ENCODE measurements around the gene AKT1S1. TPM values are rescaled to one million over a fixed set of nuclear protein-coding genes. Genes with fewer than 3 reads are reported as not detected.

AKT1S1 gene
- total RNA-seq, 2 experiments from 2014 or later = 17.5 to 19.5 TPM

DNA sequence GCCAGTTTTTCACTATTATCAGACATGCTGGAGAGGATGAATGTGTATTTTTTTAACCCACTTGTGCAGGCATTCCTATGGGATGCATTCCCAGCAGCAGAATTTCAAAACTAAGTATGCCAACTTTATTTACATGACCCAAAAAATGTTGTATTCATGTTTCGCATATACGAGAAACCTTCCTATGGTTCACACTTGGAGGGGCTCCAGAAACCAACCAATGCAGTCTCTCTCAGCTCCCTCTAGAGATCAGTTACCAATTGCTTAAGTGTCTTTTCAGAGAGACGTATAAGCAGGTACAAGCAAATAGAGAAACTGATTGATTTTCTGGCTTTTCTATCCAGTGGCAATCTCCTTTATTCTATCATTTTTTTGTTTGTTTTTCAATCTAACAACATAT, 31.7 kb downstream of the AKT1S1 start:
- intact Hi-C loops (cut with micrococcal nuclease) = no loop called here
- ATAC-seq (no peak), DNase-seq (no peak)
- H3K27ac Mint-ChIP-seq = no peak overlapping the region
- POLR2A ChIA-PET = no interaction called here
- H3K4me1 Mint-ChIP-seq (ENCODE audit: low read depth) = peaks cover 23% of the 10 kb centered on the region
- peaks cover 10% of the 10 kb centered on the region for H3K9me3 Mint-ChIP-seq
- H3K27me3 Mint-ChIP-seq = no peaks in the 10 kb centered on the region
- H3K4me3 Mint-ChIP-seq = no peak overlapping the region
- TF ChIP-seq, protein P1, sequence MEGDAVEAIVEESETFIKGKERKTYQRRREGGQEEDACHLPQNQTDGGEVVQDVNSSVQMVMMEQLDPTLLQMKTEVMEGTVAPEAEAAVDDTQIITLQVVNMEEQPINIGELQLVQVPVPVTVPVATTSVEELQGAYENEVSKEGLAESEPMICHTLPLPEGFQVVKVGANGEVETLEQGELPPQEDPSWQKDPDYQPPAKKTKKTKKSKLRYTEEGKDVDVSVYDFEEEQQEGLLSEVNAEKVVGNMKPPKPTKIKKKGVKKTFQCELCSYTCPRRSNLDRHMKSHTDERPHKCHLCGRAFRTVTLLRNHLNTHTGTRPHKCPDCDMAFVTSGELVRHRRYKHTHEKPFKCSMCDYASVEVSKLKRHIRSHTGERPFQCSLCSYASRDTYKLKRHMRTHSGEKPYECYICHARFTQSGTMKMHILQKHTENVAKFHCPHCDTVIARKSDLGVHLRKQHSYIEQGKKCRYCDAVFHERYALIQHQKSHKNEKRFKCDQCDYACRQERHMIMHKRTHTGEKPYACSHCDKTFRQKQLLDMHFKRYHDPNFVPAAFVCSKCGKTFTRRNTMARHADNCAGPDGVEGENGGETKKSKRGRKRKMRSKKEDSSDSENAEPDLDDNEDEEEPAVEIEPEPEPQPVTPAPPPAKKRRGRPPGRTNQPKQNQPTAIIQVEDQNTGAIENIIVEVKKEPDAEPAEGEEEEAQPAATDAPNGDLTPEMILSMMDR (IDR thresholded peaks at IDR 0.05) = no peak
- CTCF ChIA-PET = interaction anchor here (1.4 kb wide), 1 partner anchor 128 kb away, joined by 6 read pairs; no protein-coding TSS in a partner anchor
- peaks cover 10% of the 10 kb centered on the region for H3K36me3 Mint-ChIP-seq (ENCODE audit: low read depth)

DNA sequence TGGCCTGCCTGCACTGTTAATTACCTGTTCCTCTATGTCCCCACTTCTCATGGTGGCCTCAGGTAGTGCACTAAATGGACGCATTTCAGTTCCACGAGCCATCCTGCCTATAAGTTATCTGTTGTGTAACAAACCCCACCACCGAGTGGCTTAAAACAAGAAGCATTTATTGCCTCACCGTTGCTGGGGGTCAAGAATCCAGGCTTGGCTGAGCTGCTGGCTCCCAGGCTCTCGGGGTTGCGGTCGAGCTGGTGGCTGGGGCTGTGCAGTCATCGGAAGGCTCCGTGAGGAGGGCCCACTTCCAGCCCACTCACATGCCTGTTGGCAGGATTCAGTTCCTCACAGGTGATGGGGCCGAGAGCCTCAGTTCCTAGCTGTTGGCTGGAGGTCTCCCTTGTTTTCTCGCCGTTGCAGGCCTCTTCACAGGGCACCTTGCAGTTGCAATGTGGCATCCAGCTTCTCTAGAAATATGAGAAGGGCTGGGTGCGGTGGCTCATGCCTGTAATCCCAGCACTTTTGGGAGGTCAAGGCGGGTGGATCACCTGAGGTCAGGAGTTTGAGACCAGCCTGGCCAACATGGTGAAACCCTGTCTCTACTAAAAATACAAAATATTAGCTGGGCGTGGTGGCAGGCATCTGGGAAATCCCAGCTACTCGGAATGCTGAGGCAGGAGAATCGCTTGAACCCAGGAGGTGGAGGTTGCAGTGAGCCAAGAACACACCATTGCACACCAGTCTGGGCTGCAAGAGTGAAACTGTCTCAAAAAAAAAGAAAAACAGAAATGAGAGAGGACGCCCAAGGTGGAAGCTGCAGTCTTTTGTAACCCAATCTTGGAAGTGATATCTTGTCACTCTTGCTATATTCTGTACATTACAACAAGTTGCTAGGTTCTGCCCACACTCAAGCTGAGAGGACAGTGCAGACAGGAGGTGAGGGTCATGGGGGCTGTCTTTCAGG, 32.7 kb downstream of the AKT1S1 start:
- H3K36me3 Mint-ChIP-seq (ENCODE audit: low read depth) = peaks cover 5% of the 10 kb centered on the region
- H3K4me3 Mint-ChIP-seq = no peak overlapping the region
- H3K27me3 Mint-ChIP-seq = no peaks in the 10 kb centered on the region
- H3K4me1 Mint-ChIP-seq (ENCODE audit: low read depth) = peaks cover 14% of the 10 kb centered on the region
- ChIA-PET CTCF (interaction anchor here (1.4 kb wide), 1 partner anchor 127 kb away, joined by 6 read pairs; no protein-coding TSS in a partner anchor), POLR2A (interaction anchor here (0.8 to 1.2 kb wide), 2 partner anchors 10 to 31 kb away, joined by 3 read pairs; partner anchors contain the start of gene FUZ)
- no peak for ATAC-seq
- H3K27ac Mint-ChIP-seq = no peak overlapping the region
- intact Hi-C loops (cut with micrococcal nuclease) = no loop called here
- no peak for DNase-seq
- peaks cover 5% of the 10 kb centered on the region for H3K9me3 Mint-ChIP-seq
- TF ChIP-seq, protein P1 (IDR thresholded peaks at IDR 0.05) = no peak

DNA sequence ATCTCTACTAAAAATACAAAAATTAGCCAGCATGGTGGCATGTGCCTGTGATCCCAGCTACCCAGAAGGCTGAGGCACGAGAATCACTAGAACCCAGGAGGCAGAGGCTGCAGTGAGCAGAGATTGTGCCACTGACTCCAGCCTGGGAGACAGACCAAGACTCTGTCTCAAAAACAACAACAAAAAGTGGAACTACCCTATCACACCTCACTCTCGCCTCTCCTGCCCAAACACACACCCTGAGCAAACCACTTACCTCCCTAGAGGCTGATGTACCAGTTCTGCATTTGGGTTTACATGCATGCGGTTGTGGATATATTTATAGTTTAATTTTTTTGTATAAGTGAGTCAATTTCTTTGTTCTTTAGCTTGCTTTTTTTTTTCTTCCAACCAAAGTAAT, 33.9 kb downstream of the AKT1S1 start:
- ChIA-PET POLR2A (interaction anchor here (0.6 kb wide), 1 partner anchor 11 kb away, joined by 3 read pairs; no protein-coding TSS in a partner anchor), CTCF (no interaction called here)
- intact Hi-C loops (cut with micrococcal nuclease) = no loop called here
- Mint-ChIP-seq H3K27ac (no peak overlapping the region), H3K9me3 (no peaks in the 10 kb centered on the region), H3K4me3 (no peak overlapping the region), H3K36me3 (ENCODE audit: low read depth) (no peaks in the 10 kb centered on the region), H3K27me3 (no peaks in the 10 kb centered on the region), H3K4me1 (ENCODE audit: low read depth) (peaks cover 4% of the 10 kb centered on the region)
- TF ChIP-seq, protein P1 (IDR thresholded peaks at IDR 0.05) = no peak
- DNase-seq (no peak), ATAC-seq (no peak)

DNA sequence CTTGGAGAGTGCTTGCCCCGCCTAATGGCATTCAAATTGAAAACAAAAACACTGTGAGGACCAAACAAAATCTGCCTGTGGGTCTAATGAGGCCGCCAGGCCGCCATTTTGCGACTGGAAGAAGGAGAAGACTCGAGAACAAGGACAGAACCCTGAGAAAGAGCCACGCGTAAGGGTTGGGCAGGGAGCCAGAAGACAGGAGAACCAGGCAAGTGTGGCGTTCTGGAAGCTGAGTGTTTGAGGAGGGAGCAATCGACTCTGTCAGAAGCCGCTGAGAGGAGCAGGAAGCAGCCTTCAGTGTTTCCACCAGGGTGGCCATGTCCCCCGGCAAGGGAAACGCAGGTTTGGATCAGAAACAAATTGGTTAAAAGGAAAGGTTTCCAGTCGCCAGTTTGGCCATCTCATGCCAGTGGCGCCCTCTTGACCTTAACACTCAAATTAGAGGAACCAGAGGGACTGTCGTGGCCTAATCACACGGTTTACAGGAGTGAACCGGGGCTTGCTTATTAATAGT, 36.4 kb downstream of the AKT1S1 start:
- no peak for ATAC-seq
- ChIA-PET POLR2A (interaction anchor here (0.7 kb wide), 1 partner anchor 10 kb away, joined by 4 read pairs; the partner anchor contains the start of gene PTOV1), CTCF (no interaction called here)
- Mint-ChIP-seq H3K27ac (no peak overlapping the region), H3K36me3 (ENCODE audit: low read depth) (peaks cover 5% of the 10 kb centered on the region), H3K4me1 (ENCODE audit: low read depth) (no peaks in the 10 kb centered on the region), H3K27me3 (no peaks in the 10 kb centered on the region), H3K4me3 (no peak overlapping the region), H3K9me3 (no peaks in the 10 kb centered on the region)
- intact Hi-C loops (cut with micrococcal nuclease) = no loop called here
- TF ChIP-seq, protein P1 (IDR thresholded peaks at IDR 0.05) = no peak
- DNase-seq = no peak

DNA sequence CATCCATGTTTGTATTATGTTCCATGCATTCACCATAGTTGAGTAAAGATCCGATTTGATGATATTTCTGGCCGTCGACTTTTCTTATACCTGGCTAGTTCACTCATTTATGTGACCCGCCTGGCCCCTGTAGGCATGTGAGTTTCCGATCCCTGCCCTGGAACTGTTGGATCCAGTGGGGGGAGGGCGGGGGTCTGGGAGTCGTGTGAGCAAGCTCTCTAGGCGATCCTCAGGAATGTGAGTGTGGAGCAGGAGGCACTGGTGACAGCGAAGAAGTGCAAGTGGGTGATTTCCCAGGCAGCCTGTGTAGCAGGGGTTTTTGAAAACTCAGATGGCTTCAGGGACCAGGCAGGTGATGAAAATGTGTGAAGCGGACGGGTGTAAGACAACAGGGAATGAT, 36.8 kb downstream of the AKT1S1 start:
- no peaks in the 10 kb centered on the region for H3K27me3 Mint-ChIP-seq
- no peaks in the 10 kb centered on the region for H3K4me1 Mint-ChIP-seq (ENCODE audit: low read depth)
- no peak overlapping the region for H3K27ac Mint-ChIP-seq
- peaks cover 5% of the 10 kb centered on the region for H3K36me3 Mint-ChIP-seq (ENCODE audit: low read depth)
- ChIA-PET CTCF (no interaction called here), POLR2A (no interaction called here)
- no peaks in the 10 kb centered on the region for H3K9me3 Mint-ChIP-seq
- TF ChIP-seq, protein P1 (IDR thresholded peaks at IDR 0.05) = no peak
- no peak for ATAC-seq
- H3K4me3 Mint-ChIP-seq = no peak overlapping the region
- DNase-seq = no peak
- intact Hi-C loops (cut with micrococcal nuclease) = no loop called here
